HUES48 (cell line): Measurements from ENCODE around the gene TTC21A.

Experiments
- H3K27ac ChIP-seq: one replicate; pipeline ENCODE4 v1.7.0; 2013; ENCODE audit warnings: low read depth, low read length, inconsistent platforms
- H3K27me3 ChIP-seq: 2 replicates; pipeline ENCODE4 v1.6.1; 2013; ENCODE audit warnings: mild to moderate bottlenecking, low read length; ENCODE audit not compliant: control insufficient read depth, insufficient read depth
- H3K36me3 ChIP-seq: 2 replicates; pipeline ENCODE4 v1.6.1; 2013; ENCODE audit warnings: low read length; ENCODE audit not compliant: control insufficient read depth, insufficient read depth
- H3K4me1 ChIP-seq: 2 replicates; pipeline ENCODE4 v1.6.1; 2013; ENCODE audit warnings: mild to moderate bottlenecking, low read length; ENCODE audit not compliant: control insufficient read depth, insufficient read depth
- H3K4me3 ChIP-seq: 2 replicates; pipeline ENCODE4 v1.5.1; 2013; ENCODE audit warnings: mild to moderate bottlenecking, low read depth, low read length
- H3K9ac ChIP-seq: 2 replicates; pipeline ENCODE4 v1.6.1; 2013; ENCODE audit warnings: mild to moderate bottlenecking, low read depth, low read length, moderate library complexity
- H3K9me3 ChIP-seq: 2 replicates; pipeline ENCODE4 v1.6.1; 2013; ENCODE audit warnings: low read length; ENCODE audit not compliant: control insufficient read depth, insufficient read depth

Gene TTC21A

DNA sequence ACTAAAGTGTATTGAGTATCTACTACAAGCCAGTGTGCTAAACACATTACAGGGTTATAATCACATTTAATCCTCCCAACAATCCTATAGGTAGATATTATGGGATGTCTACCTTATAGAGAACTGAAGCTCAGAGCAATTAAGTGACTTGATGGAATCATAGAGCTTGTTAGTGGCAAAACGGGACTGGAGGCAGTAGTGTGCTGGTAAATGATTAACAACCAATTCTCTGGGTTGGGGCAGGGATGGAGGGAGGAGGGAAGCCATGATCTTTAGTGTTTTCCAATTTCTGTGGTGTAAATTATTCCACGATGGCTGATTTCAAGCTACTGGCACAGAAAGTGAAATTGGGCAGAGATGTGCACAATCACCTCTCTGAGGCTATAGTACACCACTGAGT, 64.4 kb downstream of the TTC21A start:
- no peaks in the 10 kb centered on the region for H3K36me3 ChIP-seq

DNA sequence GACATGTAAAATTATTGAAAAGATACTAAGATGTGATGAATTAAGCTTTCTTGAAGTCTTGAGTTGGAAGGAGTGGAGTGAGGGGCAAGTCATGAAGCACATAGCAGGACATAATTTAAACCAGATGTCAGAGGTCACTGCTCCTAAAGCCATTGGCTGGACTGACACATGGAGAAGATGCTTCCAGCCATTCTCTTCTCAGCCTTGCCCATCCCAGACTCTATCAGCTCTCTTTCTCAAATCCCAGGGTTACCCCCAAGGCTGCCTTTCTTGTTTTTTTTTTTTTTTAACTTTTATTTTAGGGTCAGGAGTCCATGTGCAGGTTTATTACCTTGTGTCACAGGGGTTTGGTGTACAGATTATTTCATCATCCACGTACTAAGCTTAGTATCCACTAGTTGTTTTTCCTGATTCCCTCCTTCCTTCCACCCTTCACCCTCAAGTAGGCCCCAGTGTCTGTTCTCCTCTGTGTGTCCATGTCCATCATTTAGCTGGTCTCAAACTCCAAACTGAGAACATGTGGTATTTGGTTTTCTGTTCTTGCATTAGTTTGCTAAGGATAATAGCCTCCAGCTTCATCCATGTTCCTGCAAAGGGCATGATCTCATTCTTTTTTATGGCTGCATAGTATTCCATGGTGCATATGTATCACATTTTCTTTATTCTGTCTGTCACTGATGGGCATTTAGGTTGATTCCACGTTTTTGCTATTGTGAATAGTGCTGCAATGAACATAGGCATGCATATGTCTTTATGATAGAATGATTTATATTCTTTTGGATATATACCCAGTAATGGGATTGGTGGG, 66.0 kb downstream of the TTC21A start:
- no peaks in the 10 kb centered on the region for H3K36me3 ChIP-seq
- H3K4me1 ChIP-seq = peaks cover 10% of the 10 kb centered on the region
- no peak overlapping the region for H3K27ac ChIP-seq
- H3K9me3 ChIP-seq = no peaks in the 10 kb centered on the region
- no peak overlapping the region for H3K9ac ChIP-seq
- no peak overlapping the region for H3K4me3 ChIP-seq
- H3K27me3 ChIP-seq = 0 out of 2 replicates have a peak, but pooled peaks cover under 1% of the 10 kb centered on the region

More for the DNA sequence above, 64.4 kb downstream of the TTC21A start:
- H3K9me3 ChIP-seq = no peaks in the 10 kb centered on the region
- H3K9ac ChIP-seq = no peak overlapping the region
- no peak overlapping the region for H3K27ac ChIP-seq
- H3K4me3 ChIP-seq = no peak overlapping the region
- H3K4me1 ChIP-seq = peaks cover 5% of the 10 kb centered on the region
- H3K27me3 ChIP-seq = no peaks in the 10 kb centered on the region

DNA sequence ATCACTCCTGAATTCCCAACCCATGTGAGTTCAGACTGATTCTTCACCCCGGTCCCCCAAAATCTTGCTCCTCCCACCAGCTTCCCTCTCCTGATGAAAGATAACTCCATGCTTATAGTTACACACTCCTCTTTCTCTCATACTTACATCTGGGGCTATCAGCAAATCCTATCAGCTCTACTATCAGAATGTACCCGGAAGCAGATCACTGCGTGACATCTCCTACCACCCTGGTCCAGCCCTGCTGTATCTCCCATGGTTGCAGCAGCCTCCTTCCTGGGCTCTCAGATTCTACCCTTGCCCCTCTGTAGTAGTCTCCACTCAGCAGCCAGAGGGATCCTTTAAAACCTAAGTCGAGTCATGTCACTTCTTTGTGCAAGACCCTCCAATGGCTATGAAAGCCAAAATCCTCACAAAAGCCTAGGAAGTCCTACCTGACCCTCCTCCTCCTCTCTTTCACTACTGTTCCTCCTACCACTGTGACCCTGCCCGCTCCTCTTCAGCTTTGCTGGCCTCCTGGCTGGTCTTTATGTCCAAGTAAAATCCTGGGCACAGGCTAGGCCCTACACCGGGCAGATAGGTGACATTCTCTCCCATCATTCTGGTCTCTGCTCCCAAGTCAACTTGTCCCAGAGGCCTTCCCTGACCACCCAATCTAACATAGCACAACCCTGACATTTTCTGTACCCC, 68.7 kb downstream of the TTC21A start:
- Histone ChIP-seq H3K4me3 (no peak overlapping the region), H3K27ac (no peak overlapping the region), H3K4me1 (peaks cover 18% of the 10 kb centered on the region), H3K9ac (no peak overlapping the region), H3K36me3 (no peaks in the 10 kb centered on the region), H3K9me3 (no peaks in the 10 kb centered on the region), H3K27me3 (peaks cover 20% of the 10 kb centered on the region)

DNA sequence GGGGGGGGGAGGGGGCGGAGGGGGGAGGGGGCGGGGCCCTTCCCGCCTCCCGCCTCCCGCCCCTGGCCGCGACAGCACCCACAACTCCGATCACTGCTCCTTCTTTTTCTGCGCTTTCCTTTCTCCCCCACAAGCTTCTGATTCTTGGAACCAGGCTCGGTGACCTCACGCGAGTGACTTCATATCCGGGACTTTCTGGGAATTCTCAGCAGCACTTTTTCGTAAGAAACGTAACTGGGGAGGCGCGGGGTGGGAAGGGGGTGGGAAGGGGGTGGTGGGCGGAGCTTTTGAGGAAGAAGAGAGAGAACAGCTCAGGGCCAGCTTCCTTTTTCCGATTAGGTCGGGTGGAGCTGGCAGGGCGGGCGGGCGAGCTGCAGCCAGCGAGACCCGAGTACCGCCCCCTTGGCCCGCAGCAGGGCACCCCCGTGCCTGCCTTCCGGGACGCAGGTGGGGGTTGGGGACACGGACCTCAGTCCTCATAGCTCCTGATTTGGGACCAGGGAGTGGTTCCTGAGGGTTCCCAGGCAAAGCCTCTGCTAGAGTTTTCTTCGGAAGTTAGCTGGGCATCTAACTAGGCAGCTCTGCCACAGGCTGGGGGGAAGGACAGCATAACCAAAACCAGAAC, 70.3 kb downstream of the TTC21A start:
- Histone ChIP-seq H3K4me1 (peaks cover 20% of the 10 kb centered on the region), H3K9ac (peak overlapping the region; percentile 54), H3K9me3 (no peaks in the 10 kb centered on the region), H3K27me3 (peaks cover 20% of the 10 kb centered on the region), H3K36me3 (no peaks in the 10 kb centered on the region), H3K4me3 (peak overlapping the region; percentile 69), H3K27ac (peak overlapping the region; percentile 93)

DNA sequence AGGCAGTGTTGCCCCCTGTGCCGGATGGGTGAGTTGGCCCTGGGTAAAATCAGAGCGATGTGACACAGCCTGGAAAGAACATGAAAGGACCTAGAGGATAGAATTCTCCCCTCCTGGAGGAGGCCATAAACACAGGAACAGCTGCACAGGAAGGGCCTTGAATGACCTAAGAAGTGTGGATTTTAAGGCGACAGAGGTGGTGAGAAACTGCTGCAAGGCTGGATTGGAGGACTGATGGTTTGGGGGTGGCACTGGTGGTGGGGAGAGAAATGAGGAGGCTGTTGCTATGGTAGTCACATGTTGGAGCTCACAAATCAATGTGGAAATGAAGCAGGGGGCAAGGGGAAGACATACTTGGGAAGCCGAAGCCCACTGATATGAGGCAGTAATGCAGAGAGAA, 71.1 kb downstream of the TTC21A start:
- Histone ChIP-seq H3K4me1 (peaks cover 20% of the 10 kb centered on the region), H3K4me3 (peak overlapping the region; percentile 69), H3K27me3 (peaks cover 20% of the 10 kb centered on the region), H3K36me3 (no peaks in the 10 kb centered on the region), H3K9ac (no peak overlapping the region), H3K9me3 (no peaks in the 10 kb centered on the region), H3K27ac (peak overlapping the region; percentile 93)

DNA sequence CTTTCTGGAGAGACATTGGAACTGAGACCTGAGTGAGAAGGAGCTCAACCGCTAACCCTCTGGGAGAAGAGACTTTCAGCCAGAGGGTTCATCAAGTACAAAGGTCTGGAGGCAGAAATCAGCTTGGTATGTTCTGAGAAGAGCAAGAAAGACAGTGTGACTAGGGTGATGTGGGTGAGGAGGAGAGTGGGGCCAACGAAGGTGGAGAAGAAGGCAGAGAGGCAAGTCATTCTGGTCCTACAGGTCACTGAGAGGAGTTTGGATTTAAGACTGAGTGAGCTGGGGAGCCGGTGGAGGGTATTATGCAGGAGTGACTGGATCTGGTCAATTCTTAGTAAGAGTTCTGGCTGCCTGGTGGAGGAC, 72.7 kb downstream of the TTC21A start:
- H3K4me1 ChIP-seq = peaks cover 20% of the 10 kb centered on the region
- peak overlapping the region; percentile 69 for H3K4me3 ChIP-seq
- no peaks in the 10 kb centered on the region for H3K36me3 ChIP-seq
- no peak overlapping the region for H3K27ac ChIP-seq
- peaks cover 20% of the 10 kb centered on the region for H3K27me3 ChIP-seq
- no peak overlapping the region for H3K9ac ChIP-seq
- H3K9me3 ChIP-seq = no peaks in the 10 kb centered on the region

DNA sequence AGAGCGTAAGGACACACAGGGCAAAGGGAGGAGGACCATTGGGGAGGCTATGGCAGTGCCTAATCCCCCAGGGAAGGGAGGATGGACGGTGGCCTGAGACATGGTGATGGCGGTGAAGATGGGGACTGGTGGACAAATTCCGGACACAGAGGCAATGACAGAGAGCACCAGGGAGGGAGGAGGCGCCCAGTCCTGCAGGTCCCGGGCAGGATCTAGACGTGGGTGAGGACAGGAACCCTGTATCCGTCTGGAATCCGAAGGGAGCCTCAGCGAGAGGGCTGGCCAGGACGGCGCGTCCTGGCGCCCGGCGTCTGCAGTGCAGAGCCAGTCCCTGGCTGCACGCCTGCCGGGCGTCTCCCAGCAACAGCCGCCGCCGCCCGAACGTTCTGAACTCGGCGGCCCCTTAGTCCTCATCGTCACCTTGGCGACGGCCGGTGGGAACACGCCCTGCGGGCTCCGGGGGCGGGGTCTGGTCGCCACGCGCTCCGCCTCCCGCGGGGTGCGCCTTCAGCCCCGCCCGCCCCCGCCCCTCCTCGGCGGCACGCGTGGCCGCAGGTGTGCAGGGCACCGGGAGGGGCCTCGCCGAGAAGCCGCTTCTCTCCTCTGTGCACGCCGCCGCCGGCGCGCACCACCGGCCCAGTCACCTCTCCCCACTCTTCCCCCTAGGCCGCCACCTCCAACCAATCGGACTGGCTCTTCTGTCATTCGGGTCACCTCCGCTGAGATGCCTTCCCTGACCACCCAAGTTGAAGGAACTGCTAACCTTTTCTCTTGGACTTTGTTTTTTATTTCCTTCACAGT, 73.3 kb downstream of the TTC21A start:
- Histone ChIP-seq H3K36me3 (no peaks in the 10 kb centered on the region), H3K27ac (no peak overlapping the region), H3K4me3 (peak overlapping the region; percentile 69), H3K27me3 (peaks cover 20% of the 10 kb centered on the region), H3K9me3 (no peaks in the 10 kb centered on the region), H3K9ac (no peak overlapping the region), H3K4me1 (peaks cover 20% of the 10 kb centered on the region)

DNA sequence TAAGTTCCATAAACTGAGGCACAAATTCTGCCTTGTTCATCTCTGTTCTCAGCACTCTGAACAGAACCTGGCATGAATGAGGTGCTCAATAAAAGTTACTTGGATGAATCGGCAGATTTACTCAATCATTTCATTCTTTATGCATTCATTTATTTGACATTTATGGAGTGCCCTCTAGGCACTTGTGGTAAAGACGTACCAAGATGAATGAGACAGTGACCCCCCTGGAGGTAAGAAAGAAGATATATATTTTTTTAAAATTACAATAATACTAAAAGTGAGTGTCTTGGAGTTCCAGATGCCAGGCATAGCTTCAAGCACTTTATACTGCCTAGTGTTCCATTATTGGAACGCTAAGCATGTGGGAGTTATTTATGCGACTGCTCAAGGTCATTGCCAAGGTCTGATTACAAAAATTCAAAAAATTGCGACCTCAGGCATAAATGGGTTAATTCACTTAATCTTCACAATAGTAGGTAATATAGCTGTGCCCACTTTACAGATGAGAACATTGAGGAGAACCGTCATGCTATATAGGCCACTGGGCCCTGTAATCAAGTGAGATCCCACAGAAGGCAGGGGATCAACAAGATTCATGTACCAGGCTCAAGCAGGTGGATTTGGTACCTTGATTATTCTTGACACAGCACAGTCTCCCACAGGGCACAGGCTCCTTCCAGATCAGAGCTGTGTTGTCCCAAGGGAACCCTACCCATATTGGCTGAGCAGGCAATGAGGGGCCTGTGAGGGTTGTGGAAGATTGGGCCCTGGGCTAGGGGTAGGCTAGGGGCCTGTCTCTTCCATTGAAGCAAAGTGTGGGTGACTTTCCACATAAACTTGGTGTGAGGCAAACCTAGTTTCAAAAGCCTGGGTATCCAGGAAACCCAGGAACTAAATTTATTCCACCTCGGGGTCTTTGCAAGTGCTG, 74.2 kb downstream of the TTC21A start:
- Histone ChIP-seq H3K4me3 (peak overlapping the region; percentile 69), H3K9me3 (no peaks in the 10 kb centered on the region), H3K27me3 (peaks cover 20% of the 10 kb centered on the region), H3K9ac (no peak overlapping the region), H3K36me3 (no peaks in the 10 kb centered on the region), H3K4me1 (peaks cover 20% of the 10 kb centered on the region), H3K27ac (no peak overlapping the region)

DNA sequence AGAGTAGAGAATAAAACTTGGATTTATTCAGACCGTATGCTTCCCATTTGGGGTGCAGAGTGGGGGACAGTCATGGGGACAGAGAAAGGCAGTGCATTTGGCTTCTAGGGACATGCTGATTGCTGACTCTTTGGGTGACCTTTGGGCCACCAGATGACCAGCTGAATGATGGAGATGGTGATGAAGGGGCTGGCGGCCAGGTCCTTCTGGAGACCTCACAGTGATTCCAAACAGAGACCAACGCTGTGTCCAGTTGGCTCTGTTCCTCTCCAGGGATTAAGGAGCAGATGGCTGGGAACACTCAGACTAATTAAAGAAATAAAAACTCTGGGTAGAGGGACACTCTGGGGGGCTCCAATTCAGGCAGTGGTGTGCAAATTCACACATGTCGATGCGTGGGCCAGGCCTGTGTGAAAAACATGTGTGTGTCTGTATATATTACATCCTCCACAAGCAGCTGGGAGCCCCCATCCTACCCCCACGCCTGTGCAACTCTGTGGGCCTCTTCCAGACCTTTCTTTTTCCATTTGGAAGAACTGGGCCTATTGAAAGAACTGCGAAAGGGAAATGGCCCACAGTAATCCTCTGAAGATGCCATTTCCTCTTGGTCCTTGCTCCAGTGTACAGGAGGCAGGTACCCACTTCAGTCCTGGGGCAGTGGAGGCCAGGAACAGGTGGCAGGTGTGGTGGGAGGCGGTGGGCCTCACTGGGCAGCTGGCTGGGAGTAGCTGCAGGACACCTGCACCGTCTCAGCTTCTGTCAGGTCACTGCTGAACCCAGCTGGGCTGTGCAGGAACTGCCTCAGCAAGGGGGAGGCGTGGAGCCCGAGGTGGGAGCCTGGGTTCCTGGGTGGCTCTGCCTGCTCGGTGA, 76.0 kb downstream of the TTC21A start:
- Histone ChIP-seq H3K27me3 (peaks cover 20% of the 10 kb centered on the region), H3K4me1 (peaks cover 16% of the 10 kb centered on the region), H3K36me3 (no peaks in the 10 kb centered on the region), H3K27ac (no peak overlapping the region), H3K9ac (no peak overlapping the region), H3K9me3 (no peaks in the 10 kb centered on the region), H3K4me3 (no peak overlapping the region)
